Vagina (tissue), 2 donors: ENCODE data around the gene MGAT5. TPM values are rescaled to one million over a fixed set of nuclear protein-coding genes. Genes with fewer than 3 reads are reported as not detected.

Experiments used
- DNase-seq, 2 donors: peaks; one replicate each; pipeline ENCODE4 v3.0.0-alpha.2; 2017; ENCODE audit errors: extremely low spot score in 2 of 2
- H3K27ac ChIP-seq: fragments of 200-600 bp; sonication (generic); one replicate; pipeline ENCODE4 v1.5.1; 2019
- H3K27me3 ChIP-seq: fragments of 200-600 bp; sonication (generic); one replicate; pipeline ENCODE4 v1.5.1; 2019
- H3K36me3 ChIP-seq, 2 donors: fragments of 200-600 bp; sonication (generic); one replicate each; pipeline ENCODE4 v1.5.1; 2017 to 2019
- H3K4me1 ChIP-seq: fragments of 200-600 bp; sonication (generic); one replicate; pipeline ENCODE4 v1.5.1; 2019
- H3K4me3 ChIP-seq, 2 donors: fragments of 200-600 bp; sonication (generic); 1 replicate in 1 of 2; 2 replicates in 1 of 2; pipeline ENCODE4 v1.5.1; 2016 to 2019
- H3K9me3 ChIP-seq: fragments of 200-600 bp; sonication (generic); one replicate; pipeline ENCODE4 v1.5.1; 2019
- CTCF ChIP-seq, 3 experiments: fragments of 450-650 bp in 2 of 3; fragments of 200-600 bp in 1 of 3; sonication (generic) in 1 of 3; IDR thresholded peaks; one replicate each; pipeline ENCODE4 v1.5.1; 2017 to 2019; ENCODE audit warnings: antibody characterized with exemption in 3 of 3, mild to moderate bottlenecking in 2 of 3, moderate library complexity in 2 of 3
- POLR2A ChIP-seq, 2 donors: fragments of 450-650 bp; IDR thresholded peaks; one replicate each; pipeline ENCODE4 v1.6.1; 2017; ENCODE audit warnings: antibody characterized with exemption in 2 of 2, mild to moderate bottlenecking in 2 of 2, moderate library complexity in 2 of 2
- POLR2AphosphoS5 ChIP-seq, 2 donors: sonication (generic); formaldehyde crosslinking; IDR thresholded peaks; one replicate each; pipeline ENCODE4 v1.9.0; 2017; ENCODE audit warnings: antibody characterized with exemption in 2 of 2, mild to moderate bottlenecking in 2 of 2, low read depth in 1 of 2; ENCODE audit not compliant: insufficient read depth in 1 of 2
- intact Hi-C: fragments of 100-400 bp; cut with DNase I; formaldehyde crosslinking; loops from one replicate; pipeline ENCODE4 v1.15.1; 2023
- total RNA-seq: library from RNA; depleted of rRNA; stranded (reverse); fragments of >200 nt; gene quantifications from one replicate; pipeline ENCODE4 v1.2.3, GENCODE V29; 2016

Gene MGAT5
- total RNA-seq, 1 donor from 2014 or later: 16.7 TPM

- Histone ChIP-seq H3K27me3 (no peaks in the 10 kb centered on the region), H3K36me3 (peaks cover 0 to 4% of the 10 kb centered on the region in 2 donors), H3K27ac (no peak overlapping the region), H3K9me3 (no peaks in the 10 kb centered on the region), H3K4me3 (no peak overlapping the region), H3K4me1 (no peaks in the 10 kb centered on the region)
- no peak for DNase-seq
- intact Hi-C loops: no loop called here
- TF ChIP-seq POLR2AphosphoS5 (IDR thresholded peaks at IDR 0.05; ENCODE audit: insufficient read depth in 1 of 2, low read depth in 1 of 2): no peak
- TF ChIP-seq CTCF (IDR thresholded peaks at IDR 0.05): no peak
- no peak for TF ChIP-seq POLR2A (IDR thresholded peaks at IDR 0.05)
These were observed 16.3 kb downstream of the MGAT5 start for GRCh38 chr2:134269972-134270735.

GRCh38 chr2:134271758-134272157 lies 17.9 kb downstream of the MGAT5 start:
- DNase-seq: no peak
- Histone ChIP-seq H3K27me3 (no peaks in the 10 kb centered on the region), H3K27ac (no peak overlapping the region), H3K36me3 (peaks cover 0 to 4% of the 10 kb centered on the region in 2 donors), H3K4me1 (no peaks in the 10 kb centered on the region), H3K4me3 (no peak overlapping the region), H3K9me3 (no peaks in the 10 kb centered on the region)
- TF ChIP-seq POLR2A (IDR thresholded peaks at IDR 0.05) (no peak), CTCF (IDR thresholded peaks at IDR 0.05) (no peak), POLR2AphosphoS5 (IDR thresholded peaks at IDR 0.05; ENCODE audit: insufficient read depth in 1 of 2, low read depth in 1 of 2) (no peak)
- intact Hi-C loops: no loop called here

- no peaks in the 10 kb centered on the region for H3K27me3 ChIP-seq
- no peak overlapping the region for H3K27ac ChIP-seq
- H3K9me3 ChIP-seq: no peaks in the 10 kb centered on the region
- no peaks in the 10 kb centered on the region for H3K4me1 ChIP-seq
- intact Hi-C loops: no loop called here
- TF ChIP-seq POLR2A (IDR thresholded peaks at IDR 0.05) (no peak), CTCF (IDR thresholded peaks at IDR 0.05) (no peak), POLR2AphosphoS5 (IDR thresholded peaks at IDR 0.05; ENCODE audit: insufficient read depth in 1 of 2, low read depth in 1 of 2) (no peak)
- no peak for DNase-seq
- no peak overlapping the region for H3K4me3 ChIP-seq
- H3K36me3 ChIP-seq: peaks cover 0 to 4% of the 10 kb centered on the region in 2 donors
These were observed 18.9 kb downstream of the MGAT5 start for GRCh38 chr2:134272806-134273205.

GRCh38 chr2:134273256-134273983 lies 19.5 kb downstream of the MGAT5 start:
- Histone ChIP-seq H3K27me3 (no peaks in the 10 kb centered on the region), H3K36me3 (peaks cover 0 to 4% of the 10 kb centered on the region in 2 donors), H3K27ac (no peak overlapping the region), H3K4me3 (no peak overlapping the region), H3K4me1 (no peaks in the 10 kb centered on the region), H3K9me3 (no peaks in the 10 kb centered on the region)
- DNase-seq: no peak
- intact Hi-C loops: no loop called here
- TF ChIP-seq CTCF (IDR thresholded peaks at IDR 0.05) (no peak), POLR2A (IDR thresholded peaks at IDR 0.05) (no peak), POLR2AphosphoS5 (IDR thresholded peaks at IDR 0.05; ENCODE audit: insufficient read depth in 1 of 2, low read depth in 1 of 2) (no peak)

GRCh38 chr2:134274121-134274520 lies 20.2 kb downstream of the MGAT5 start:
- no peak for DNase-seq
- Histone ChIP-seq H3K4me3 (no peak overlapping the region), H3K4me1 (no peaks in the 10 kb centered on the region), H3K9me3 (no peaks in the 10 kb centered on the region), H3K27ac (no peak overlapping the region), H3K36me3 (peaks cover 0 to 4% of the 10 kb centered on the region in 2 donors), H3K27me3 (no peaks in the 10 kb centered on the region)
- intact Hi-C loops: no loop called here
- TF ChIP-seq POLR2AphosphoS5 (IDR thresholded peaks at IDR 0.05; ENCODE audit: insufficient read depth in 1 of 2, low read depth in 1 of 2) (no peak), POLR2A (IDR thresholded peaks at IDR 0.05) (no peak), CTCF (IDR thresholded peaks at IDR 0.05) (no peak)
